RPMI8226 (cell line): ENCODE results near the gene DTNB.
"Not testable (repeated sequence)": the region's sequence is repeated elsewhere in the genome, so short reads cannot be mapped to it uniquely, and the experiment has no call there.

Source experiments
- DNase-seq: peaks from one replicate; pipeline ENCODE4 v3.0.0-alpha.2; 2015

Gene DTNB

DNA sequence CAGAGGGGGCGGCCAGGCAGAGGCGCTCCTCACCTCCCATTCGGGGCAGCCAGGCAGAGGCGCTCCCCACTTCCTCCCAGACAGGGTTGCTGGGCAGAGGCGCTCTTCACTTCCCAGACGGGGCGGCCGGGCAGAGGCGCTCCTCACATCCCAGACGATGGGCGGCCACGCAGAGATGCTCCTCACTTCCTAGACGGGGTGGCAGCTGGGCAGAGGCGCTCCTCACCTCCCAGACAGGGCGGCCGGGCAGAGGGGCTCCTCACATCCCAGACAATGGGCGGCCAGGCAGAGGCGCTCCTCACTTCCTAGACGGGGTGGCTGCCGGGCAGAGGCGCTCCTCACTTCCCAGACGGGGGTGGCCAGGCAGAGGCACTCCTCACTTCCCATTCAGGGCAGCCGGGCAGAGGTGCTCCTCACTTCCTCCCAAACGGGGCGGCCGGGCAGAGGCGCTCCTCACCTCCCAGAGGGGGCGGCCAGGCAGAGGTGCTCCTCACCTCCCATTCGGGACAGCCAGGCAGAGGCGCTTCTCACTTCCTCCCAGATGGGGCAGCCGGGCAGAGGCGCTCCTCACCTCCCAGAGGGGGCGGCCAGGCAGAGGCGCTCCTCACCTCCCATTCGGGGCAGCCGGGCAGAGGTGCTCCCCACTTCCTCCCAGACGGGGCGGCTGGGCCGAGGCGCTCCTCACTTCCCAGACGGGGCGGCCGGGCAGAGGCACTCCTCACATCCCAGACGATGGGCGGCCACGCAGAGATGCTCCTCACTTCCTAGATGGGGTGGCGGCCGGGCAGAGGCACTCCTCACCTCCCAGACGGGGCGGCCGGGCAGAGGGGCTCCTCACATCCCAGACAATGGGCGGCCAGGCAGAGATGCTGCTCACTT is 137.7 kb downstream of the DTNB start:
- DNase-seq: not testable (repeated sequence)

DNA sequence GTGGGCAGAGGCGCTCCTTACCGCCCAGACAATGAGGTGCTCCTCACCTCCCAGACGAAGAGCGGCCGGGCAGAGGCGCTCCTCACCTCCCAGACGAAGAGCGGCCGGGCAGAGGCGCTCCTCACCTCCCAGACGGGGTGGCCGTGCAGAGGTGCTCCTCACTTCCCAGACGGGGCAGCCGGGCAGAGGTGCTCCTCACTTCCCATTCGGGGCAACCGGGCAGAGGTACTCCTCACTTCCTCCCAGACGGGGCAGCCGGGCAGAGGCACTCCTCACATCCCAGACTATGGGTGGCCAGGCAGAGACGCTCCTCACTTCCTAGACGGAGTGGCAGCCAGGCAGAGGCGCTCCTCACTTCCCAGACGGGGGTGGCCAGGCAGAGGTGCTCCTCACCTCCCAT is 138.4 kb downstream of the DTNB start:
- DNase-seq: not testable (repeated sequence)

DNA sequence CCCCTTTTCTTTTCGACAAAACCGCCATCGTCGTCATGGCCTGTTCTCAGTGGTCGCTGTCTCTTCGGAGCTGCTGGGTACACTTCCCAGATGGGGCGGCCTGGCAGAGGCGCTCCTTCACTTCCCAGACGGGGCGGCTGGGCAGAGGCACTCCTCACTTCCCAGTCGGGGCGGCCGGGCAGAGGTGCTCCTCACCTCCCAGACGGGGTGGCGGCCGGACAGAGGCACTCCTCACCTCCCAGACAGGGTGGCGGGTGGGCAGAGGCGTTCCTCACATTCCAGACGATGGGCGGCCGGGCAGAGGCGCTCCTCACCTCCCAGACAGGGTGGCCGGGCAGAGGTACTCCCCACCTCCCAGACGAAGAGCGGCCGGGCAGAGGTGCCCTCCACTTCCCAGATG is 138.9 kb downstream of the DTNB start:
- DNase-seq: no peak

DNA sequence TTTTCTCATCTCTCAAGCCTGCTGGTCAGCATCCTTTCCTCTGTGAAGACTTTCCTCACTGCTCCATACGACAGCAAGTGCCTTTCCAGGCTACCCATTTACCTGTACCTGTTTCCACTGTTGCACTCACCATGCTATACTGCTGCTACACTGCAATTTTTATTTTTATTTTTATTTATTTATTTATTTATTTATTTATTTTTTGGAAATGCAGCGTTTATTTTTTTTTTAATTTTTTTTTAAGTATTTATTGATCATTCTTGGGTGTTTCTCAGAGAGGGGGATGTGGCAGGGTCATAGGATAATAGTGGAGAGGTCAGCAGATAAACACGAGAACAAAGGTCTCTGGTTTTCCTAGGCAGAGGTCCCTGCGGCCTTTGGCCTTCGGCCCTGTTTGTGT is 139.6 kb downstream of the DTNB start:
- not testable (repeated sequence) for DNase-seq

DNA sequence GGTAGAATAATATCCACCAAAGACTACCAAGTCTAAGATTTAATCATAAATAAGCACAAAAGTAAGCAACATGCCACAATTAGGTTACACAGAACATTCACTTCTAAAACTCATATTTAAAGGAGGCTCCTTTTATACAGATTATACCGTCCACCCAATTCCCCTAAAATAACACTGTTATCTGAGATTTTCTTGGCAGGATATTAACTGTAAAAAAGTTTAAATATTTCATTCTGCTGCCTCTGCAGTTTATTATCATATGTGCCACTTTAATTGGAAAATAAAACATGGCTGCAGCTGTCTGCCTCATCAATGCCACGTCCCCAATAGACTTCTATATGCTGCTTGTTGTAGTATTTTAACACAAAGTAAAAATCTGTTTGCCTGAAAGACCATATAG is 140.9 kb downstream of the DTNB start:
- DNase-seq: no peak

DNA sequence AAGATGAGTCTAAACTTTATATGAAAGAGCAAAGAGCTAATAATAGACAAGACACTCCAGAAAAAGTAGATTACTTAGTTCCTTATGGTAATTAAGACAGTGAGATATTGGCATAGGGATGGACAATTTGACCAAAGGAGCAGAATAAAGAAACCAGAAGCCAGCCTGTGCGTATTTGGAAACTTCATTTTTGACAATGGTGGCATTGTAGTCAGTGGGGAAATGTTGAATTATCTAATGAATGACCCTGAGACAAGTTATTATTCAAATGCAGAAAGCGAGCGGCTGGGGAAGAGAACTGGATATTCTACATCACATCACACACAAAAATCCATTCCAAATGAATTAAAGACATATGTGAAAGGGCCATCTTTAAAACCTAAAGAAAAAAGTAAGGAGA is 144.3 kb downstream of the DTNB start:
- no peak for DNase-seq

DNA sequence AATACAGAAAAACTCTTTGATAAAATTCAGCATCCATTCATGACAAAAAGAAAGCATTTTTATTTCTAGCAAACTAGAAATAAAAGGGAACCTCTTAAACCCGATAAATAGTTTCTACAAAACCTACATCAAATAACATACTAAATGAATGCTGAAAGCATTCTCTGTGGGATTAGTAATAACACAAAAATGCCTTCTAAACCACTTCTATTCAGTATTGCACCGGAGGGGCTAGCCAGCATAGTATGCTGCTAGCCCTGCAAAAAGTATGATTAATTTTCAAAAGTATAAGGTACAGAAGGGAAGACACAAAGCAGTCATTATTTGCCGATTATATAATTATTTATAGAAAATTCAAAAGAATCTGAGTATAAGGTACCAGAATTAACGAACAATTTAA is 145.2 kb downstream of the DTNB start:
- DNase-seq: no peak

DNA sequence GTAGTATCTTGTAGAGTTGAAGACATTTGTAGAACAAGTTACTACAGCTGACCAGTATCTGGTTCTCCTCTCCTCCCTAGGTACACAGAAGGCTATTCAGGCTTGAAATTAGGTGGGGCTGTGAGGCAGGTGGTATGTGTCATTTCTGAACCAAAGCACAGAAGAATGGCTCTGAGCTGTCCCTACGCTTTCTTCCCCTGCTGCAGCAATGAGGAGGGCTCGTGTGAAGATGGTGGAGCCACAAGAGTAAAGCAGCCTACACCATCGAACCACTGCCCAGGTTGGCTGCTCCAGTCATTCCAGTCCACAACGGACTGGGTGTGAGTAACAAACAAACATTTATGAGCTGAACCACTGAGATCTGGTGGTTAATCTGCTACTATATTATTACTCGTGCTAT is 148.9 kb downstream of the DTNB start:
- DNase-seq: no peak

DNA sequence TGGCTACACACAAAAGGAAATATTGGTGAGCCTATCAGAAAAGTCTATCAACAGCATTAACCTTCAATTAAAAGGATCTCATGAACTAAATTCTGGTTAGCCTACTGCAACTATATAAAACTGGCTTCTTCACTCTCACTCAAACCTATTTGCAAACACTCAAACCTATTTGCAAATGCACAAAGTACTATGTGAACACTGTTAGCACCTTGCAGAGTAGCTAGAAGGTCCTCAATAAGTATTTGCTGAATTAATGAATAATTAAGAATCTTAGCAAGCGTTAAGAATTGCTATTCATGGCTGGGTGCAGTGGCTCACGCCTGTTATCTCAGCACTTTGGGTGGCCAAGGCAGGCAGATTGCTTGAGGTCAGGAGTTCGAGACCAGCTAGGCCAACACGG is 150.3 kb downstream of the DTNB start:
- DNase-seq: no peak

DNA sequence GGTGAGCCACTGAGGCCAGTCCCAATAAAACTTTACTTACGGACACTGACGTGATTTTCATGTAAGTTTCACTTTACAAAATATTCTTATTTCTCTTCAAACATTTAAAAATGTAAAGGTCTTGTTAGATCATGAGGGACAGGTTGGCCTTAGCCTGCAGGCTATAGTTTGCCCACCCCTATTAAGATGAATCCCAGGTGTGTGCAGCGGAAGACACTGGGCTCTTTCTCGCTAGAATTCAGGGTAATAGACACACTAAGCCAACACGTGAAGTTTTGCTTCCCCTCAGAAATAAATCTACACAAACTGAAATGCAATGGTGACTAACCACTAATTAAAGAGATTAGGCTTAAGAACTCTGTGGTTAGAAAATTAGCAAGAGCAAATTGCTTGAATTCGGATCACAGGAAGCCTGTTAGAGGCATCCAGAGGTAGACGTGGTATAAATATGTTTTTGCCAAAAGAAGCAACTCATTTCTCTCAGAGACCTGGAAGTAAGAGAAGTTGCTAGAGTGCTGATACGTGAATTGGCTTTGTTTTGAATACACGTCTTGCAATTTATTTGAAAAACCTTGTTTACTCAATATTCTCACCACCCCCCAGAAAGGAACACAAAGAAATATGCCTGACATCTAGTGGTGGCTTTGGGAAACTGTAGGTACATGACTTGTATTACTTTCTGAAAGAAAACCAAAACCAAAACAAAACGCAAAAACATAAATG is 151.6 kb downstream of the DTNB start:
- DNase-seq: peak; percentile 85

DNA sequence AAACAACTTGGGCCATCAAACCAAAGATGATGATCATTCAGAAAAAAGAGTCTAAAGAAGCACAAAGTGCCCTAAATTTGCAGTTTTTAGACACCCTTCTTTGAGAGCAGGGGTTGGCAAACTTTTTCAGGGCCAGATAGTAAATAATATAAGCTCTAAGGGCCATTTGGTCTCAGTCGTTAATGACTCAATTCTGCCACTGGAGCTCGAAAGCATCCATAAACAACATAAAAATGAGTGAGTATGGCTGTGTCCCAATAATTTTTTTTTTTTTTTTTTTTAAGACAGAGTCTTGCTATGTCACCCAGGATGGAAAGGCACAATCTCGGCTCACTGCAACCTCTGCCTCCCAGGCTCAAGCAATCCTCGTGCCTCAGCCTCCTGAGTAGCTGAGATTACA is 152.3 kb downstream of the DTNB start:
- no peak for DNase-seq

DNA sequence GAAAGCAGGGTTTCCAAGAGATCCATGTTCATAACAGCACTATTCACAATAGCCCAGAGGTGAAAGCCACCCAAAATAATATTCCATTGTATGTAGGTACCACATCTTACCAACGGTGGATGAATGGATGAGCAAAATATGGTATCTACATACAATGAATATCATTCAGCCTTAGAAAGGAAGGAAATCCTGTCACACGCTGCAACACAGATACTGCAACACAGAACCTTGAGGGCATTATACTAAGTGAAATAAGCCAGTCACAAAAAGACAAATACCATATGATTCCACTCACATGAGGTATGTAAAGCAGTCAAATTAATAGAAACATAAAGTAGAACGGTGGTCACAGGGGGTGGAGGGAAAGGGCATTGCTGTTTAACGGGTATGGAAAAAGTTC is 155.7 kb downstream of the DTNB start:
- DNase-seq: no peak

DNA sequence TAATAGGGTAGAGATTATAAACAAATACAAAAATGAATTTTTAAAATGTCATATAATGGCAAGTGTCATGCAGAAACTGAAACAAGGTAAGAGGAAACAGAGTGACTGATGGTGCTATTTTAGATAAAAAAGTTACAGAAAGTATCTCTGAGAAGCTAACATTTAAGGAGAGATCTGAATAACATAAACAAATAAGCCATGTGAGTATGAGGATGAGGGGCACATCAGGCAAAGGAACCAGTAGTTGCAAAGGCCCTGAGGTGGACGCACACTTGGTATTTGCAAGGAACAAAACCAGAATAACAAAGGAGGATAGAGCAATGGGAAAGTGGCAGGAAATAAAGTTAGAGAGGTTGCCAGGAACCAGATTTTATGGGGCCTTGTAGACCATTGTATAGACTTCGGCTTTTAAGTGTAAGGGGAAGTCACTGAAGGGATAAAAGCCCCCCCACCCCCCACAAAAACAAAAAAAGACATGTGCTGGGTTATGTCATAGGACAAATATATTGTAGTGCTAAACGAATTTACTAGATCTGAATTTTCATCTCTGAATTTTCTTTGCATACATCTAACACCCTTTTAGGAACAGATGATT is 159.2 kb downstream of the DTNB start:
- DNase-seq: no peak

DNA sequence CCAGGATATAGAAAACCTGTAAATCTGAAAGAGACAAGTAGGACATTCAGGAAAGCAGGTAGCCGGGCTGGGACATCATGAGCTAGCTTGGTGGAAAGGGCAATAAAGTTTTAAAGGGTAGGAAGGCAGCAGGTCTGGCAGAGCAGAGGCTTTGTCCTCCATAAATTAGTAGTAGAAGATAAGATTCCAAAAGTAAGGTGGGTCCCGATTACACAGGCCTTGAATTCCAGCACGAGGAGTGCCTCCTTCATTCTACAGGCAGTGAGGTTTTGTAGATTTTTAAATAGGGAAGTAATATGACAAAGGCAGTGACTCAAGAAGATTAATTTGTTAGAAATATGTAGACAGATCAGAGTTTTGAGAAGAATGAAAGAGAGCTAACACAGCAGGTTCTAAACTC is 160.7 kb downstream of the DTNB start:
- DNase-seq: no peak

DNA sequence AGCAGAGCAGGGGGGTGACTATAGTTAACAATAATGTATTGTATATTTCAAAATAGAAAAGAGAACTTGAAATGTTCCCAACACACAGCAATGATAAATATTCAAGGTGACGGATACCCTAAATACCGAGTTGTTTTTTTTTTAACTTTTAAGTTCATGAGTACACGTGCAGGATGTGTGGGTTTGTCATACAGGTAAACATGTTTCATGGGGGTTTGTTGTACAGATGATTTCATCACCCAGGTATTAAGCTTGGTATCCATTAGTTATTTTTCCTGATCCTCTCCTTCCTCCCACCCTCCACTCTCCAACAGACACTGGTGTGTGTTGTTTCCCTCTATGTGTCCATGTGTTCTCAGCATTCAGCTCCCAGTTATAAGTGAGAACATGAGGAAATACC is 167.2 kb downstream of the DTNB start:
- no peak for DNase-seq

DNA sequence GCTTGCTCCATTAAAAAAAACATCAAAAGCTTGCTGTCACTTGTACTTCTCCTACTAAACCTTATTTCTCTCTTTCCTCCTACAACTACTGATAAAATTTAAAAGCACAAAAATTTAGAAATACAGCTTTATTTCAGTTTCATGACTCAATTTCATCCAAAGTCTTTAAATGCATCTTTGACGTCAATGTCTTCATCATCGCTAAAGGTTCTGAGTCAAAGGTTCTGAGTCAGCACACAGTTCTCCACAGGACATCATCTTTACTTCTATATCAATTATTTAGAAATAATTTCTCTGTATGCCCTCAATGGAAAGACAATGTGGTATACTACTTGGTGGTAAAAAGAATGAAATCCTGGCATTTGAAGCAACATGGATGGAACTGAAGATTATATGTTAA is 167.8 kb downstream of the DTNB start:
- no peak for DNase-seq

DNA sequence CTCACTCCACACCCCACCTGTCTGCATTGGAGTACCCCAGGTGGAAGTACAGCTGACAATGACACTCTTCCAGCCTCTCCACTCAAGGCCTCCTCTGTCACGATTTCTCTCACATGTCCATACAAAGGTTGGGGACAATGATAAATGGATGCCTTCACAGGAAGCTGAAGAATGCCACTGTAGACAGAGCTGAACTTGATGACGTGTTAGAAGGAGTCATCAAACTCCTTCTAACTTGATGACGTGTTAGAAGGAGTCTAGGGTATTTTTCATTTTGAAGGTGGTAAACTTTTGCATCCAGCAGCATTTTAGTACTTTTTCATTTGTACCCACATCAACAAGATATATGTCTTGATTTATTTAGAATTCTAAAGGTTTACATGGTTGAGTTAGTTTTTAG is 168.2 kb downstream of the DTNB start:
- no peak for DNase-seq

DNA sequence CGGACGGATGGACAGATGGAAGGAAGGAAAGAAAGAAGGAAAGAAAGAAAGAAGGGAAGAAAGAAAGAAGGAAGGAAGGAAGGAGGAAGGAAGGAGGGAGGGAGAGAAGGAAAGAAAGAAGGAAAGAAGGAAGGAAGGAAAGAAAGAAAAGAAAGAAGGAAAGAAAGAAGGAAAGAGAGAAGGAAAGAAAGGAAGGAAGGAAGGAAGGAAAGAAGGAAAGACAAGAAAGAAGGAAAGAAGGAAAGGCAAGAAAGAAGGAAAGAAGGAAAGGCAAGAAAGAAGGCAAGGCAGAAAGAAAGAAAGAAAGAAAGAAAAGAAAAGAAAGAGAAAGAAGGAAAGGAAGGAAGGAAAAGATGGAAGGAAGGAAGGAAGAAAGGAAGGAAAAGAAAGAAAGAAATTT is 169.1 kb downstream of the DTNB start:
- no peak for DNase-seq

DNA sequence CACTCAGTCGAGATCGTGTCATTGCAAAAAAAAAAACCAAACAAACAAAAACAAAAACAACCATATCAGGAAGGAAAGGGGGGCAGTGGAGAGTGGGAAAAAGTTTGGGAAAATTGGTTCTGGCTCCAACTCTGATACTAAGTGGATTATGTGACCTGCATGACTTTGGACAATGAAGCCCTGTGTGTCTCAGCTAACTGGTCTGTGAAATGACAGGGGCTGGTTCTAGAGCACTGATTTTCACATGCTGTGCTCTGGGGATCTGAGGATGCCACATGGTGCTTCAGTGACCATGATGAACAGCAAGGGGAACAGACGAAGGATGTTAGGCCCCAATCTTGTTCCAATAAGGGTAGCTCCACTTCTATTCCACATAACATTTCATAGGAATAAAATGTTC is 174.2 kb downstream of the DTNB start:
- no peak for DNase-seq

DNA sequence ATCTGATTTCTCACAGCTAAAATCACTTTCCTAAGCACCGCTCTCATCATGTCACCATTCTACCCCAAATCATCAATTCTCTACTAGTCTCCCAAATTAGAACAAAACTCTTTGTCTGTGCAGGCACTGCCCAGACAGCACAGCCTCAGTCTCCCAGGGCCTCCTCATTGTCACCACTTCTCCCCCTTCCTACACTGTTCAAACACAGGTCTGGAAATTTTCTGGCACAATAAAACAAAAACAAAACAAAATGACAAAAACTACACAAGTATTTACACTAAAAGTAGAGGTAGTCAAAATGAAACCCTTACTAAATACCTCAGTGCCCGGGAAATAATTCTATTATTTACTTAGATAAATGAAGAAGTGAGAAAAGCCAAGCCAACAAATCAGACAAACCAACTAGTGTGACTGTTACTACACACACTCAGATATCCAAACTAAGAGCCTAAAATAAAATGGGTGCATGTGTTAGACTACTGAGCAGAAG is 175.4 kb downstream of the DTNB start:
- peak; percentile 28 for DNase-seq

DNA sequence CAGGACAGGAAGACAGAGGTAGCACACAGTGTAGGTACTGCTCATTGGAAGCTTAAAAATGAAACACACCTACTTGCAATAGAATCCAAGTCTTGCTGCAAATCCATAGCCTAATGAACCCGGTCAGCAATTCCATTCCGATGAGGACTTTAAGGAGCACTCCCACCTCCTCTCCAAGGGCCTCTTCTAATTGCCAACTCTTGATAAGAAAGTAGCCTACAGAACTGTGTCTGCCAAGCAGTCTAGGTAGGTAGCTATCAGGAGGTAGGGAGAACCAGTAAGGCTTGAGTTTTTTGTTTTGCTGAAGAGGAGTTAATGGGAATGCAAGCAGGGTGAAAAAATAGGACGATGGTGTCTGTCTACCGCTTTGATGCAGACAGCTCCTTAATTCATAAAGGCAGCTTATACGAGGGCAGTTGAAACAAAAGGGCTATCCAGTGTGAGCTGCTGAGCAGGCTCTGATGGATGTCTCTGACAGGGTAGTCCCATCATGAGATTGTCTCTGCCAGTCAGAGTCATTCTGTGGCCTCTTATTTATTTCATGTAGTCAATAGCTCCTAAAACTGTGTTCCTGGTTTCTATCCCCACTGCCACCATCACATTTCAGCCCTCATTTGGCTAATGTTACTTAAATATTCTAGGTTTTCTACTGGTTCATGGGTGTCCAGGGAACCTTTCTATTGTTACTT is 176.0 kb downstream of the DTNB start:
- no peak for DNase-seq

DNA sequence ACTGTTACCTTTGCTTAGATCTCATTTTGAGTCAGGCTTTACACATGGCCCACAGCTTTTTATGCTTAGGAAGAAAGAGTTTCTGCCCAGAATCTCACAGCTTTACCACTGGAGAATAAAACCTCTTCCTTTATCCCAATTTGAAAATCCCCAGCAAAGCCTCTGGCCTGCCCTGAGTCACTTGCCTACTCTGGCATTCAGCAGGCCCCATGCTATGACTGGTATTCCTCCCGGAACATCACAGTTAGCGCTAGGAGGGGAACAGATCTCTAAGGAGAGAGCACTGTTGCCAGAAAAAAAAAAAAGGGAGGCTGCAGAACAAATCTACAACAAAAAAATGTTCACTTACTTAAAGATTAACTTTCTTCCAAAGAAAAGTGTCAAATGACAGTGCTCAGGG is 178.8 kb downstream of the DTNB start:
- no peak for DNase-seq

DNA sequence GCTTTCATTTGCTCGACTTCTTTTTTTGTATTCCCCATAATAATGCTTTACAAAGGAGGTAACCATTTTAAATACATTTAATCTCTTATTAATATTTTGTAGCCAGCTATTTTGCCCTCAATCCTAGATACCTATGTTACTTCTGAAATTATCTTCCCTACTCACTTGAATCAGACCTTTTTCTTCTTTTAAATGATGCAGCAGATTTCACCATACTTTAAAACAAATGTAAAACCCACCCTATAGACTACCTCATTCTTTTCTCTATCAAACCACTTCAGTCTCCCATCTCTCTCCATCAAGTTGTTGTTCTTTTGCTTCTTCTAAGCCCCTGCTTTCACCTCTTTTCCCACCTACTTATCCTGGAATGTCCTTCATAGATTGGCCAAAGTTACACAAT is 180.2 kb downstream of the DTNB start:
- DNase-seq: no peak
